Measurements from ENCODE around the gene NEDD4L. TPM values are rescaled to one million over a fixed set of nuclear protein-coding genes. Genes with fewer than 3 reads are reported as not detected.
A peak's percentile ranks its signal among the peaks of the same experiment; 100 is the strongest.

The NEDD4L gene
- total and polyA plus RNA-seq, 10 of the 15 experiments (the other 5 are each of a cell fraction or from before 2014, with no cell fraction given) = 7.4 to 24.0 (median 17.7) TPM

GRCh38 chr18:58042826-58043490 lies 1.1 kb upstream of the NEDD4L start (continued):
- no peak for TF ChIP-seq GABPA (IDR thresholded peaks at IDR 0.05; ENCODE audit: low read depth)
- TF ChIP-seq IKZF1 (conservative IDR thresholded peaks at IDR 0.05) = no peak
- TF ChIP-seq BHLHE40 (IDR thresholded peaks at IDR 0.05; ENCODE audit: borderline replicate concordance in 1 of 2, low read depth in 2 of 2, low read length in 1 of 2) = no peak
- no peak for TF ChIP-seq MXI1 (IDR thresholded peaks at IDR 0.05; ENCODE audit: low read depth, low read length)
- TF ChIP-seq CHD1 (IDR thresholded peaks at IDR 0.05; ENCODE audit: low read depth, low read length) = no peak

- Histone ChIP-seq H2AFZ (ENCODE audit: control insufficient read depth, low read depth, low read length) (peak overlapping the region; percentile 51), H3K79me2 (ENCODE audit: control insufficient read depth, insufficient read depth, low read length) (peaks cover 5% of the 10 kb centered on the region), H3K4me1 (ENCODE audit: control insufficient read depth, insufficient read depth, low read length) (peaks cover 6% of the 10 kb centered on the region; the same call in 1 of the 2 replicates), H3K9me3 (replicated peaks; ENCODE audit: control insufficient read depth, insufficient read depth, low read length) (no peaks in the 10 kb centered on the region), H4K20me1 (ENCODE audit: control insufficient read depth, insufficient read depth) (no peaks in the 10 kb centered on the region), H3K4me3 (peak overlapping the region; percentile 96), H3K27me3 (replicated peaks in 1 of 2; ENCODE audit: control insufficient read depth in 2 of 2, insufficient read depth in 2 of 2, low read length in 1 of 2) (no peaks in the 10 kb centered on the region), H3K36me3 (ENCODE audit: control insufficient read depth in 2 of 2, insufficient read depth in 2 of 2, low read length in 1 of 2) (no peaks in the 10 kb centered on the region), H3K27ac (ENCODE audit: control insufficient read depth, insufficient read depth) (peak overlapping the region; percentile 37), H3K9ac (ENCODE audit: control insufficient read depth, insufficient read depth, low read length) (peak overlapping the region; percentile 64), H3K4me2 (ENCODE audit: control insufficient read depth, insufficient read depth) (peak overlapping the region; percentile 92)
- ChIA-PET POLR2A (interaction anchor here (0.9 to 1.5 kb wide), 5 partner anchors 55 to 91 kb away, joined by 3 to 5 read pairs (median 4); no protein-coding TSS in a partner anchor), SMC1A (ENCODE audit: uncharacterized antibody, unreplicated experiment) (interaction anchor here (1.0 to 4.8 kb wide), 7 partner anchors 46 to 273 kb away, joined by 3 to 31 read pairs (median 7); no protein-coding TSS in a partner anchor), RAD21 (ENCODE audit: unreplicated experiment) (interaction anchor here (0.5 to 3.8 kb wide), 11 partner anchors 8 to 414 kb away, joined by 3 to 25 read pairs (median 4); no protein-coding TSS in a partner anchor), CTCF (interaction anchor here (0.8 to 6.9 kb wide), 8 partner anchors 11 to 138 kb away, joined by 3 to 117 read pairs (median 5); no protein-coding TSS in a partner anchor)
- no peak for DNase-seq (ENCODE audit: low read depth, low spot score)
- in situ Hi-C loops (cut with MboI) = loop anchor here (5.0 kb wide), 1 partner anchor 78 kb away; no protein-coding TSS in a partner anchor
- FAIRE-seq = no peak
- 6% methylated on average over 48 of the region's 94 CpGs for WGBS (ENCODE audit: insufficient coverage, insufficient replicate concordance, low lambda C conversion rate, missing lambda C conversion rate)
- intact Hi-C loops (cut with micrococcal nuclease; ENCODE audit: unreplicated experiment) = loop anchor here (5.0 to 10.0 kb wide), 4 partner anchors 280 to 718 kb away; no protein-coding TSS in a partner anchor
- ATAC-seq = peak; percentile 57
- BruUV-seq (replicated peaks) = no TSS peak
- TF ChIP-seq POLR2A (IDR thresholded peaks at IDR 0.05; ENCODE audit: low read depth, low read length) = peak; percentile 34; the same call in 1 of the 2 replicates
- peak; percentile 75 for TF ChIP-seq IKZF1 (conservative IDR thresholded peaks at IDR 0.05)
- TF ChIP-seq, protein P1, sequence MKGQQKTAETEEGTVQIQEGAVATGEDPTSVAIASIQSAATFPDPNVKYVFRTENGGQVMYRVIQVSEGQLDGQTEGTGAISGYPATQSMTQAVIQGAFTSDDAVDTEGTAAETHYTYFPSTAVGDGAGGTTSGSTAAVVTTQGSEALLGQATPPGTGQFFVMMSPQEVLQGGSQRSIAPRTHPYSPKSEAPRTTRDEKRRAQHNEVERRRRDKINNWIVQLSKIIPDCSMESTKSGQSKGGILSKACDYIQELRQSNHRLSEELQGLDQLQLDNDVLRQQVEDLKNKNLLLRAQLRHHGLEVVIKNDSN (IDR thresholded peaks at IDR 0.05; ENCODE audit: borderline replicate concordance, extremely low read length, insufficient read depth, low read depth, low read length) = no peak
- no peak; the same call in none of the 2 replicates for TF ChIP-seq GATAD2B (conservative IDR thresholded peaks at IDR 0.05; ENCODE audit: low read depth)
- 0 out of 2 replicates have a peak, but pooled peaks have one; percentile 5 for TF ChIP-seq TCF12 (IDR thresholded peaks at IDR 0.05; ENCODE audit: low read depth, low read length)
- TF ChIP-seq EED (IDR thresholded peaks at IDR 0.05; ENCODE audit: low read depth) = peak; percentile 48; the same call in 1 of the 2 replicates
- TF ChIP-seq ZNF217 (IDR thresholded peaks at IDR 0.05) = peak; percentile 17; the same call in 1 of the 2 replicates
- TF ChIP-seq, protein P2, sequence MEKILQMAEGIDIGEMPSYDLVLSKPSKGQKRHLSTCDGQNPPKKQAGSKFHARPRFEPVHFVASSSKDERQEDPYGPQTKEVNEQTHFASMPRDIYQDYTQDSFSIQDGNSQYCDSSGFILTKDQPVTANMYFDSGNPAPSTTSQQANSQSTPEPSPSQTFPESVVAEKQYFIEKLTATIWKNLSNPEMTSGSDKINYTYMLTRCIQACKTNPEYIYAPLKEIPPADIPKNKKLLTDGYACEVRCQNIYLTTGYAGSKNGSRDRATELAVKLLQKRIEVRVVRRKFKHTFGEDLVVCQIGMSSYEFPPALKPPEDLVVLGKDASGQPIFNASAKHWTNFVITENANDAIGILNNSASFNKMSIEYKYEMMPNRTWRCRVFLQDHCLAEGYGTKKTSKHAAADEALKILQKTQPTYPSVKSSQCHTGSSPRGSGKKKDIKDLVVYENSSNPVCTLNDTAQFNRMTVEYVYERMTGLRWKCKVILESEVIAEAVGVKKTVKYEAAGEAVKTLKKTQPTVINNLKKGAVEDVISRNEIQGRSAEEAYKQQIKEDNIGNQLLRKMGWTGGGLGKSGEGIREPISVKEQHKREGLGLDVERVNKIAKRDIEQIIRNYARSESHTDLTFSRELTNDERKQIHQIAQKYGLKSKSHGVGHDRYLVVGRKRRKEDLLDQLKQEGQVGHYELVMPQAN (conservative IDR thresholded peaks at IDR 0.05) = peak; percentile 46
- TF ChIP-seq, protein P3, sequence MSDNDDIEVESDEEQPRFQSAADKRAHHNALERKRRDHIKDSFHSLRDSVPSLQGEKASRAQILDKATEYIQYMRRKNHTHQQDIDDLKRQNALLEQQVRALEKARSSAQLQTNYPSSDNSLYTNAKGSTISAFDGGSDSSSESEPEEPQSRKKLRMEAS (IDR thresholded peaks at IDR 0.05; ENCODE audit: low read depth, low read length) = no peak
Measured at GRCh38 chr18:58044370-58045241, 580 bp downstream of the NEDD4L start.
